ENCODE measurements around the gene CFAP61.
"Not testable (repeated sequence)": the region's sequence is repeated elsewhere in the genome, so short reads cannot be mapped to it uniquely, and the experiment has no call there.

The CFAP61 gene

DNA sequence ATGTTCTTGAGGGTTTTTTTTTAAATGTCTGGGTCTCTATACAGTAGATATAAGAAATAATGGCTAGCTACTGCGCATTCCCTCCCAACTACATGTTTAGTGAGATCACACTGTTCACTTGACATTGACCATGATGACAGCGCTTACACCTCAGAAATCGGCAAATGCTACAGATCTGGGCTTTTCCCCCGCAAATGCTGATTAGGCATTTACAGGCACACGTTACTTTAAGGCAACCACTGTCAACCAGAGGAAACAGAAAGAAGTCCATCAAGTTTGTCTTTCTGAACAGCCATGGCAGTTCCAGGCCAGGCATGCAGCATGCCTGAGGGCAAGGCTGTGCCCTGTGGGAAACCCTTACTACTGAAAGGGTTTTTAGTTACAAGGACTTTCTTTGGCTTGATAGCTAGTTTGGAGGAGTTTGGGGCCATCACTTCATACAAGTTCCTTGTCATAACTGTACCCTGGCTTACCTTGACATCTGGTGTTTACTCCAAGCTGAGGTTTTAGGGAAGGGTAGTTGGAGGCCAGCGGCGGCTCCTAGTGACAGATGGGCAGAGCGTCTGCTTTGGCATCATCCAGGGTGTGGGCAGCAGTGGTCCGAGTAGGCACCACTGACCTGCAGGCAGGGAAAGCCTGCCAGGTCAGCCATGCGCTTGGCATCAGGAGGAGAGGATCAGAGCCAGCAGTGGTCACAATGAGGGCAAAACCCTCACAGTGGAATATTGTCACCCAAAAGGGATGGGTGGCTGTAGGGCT, 43.0 kb downstream of the CFAP61 start:
- no peak for FAIRE-seq

GRCh38 chr20:20096421-20096820, 44.1 kb downstream of the CFAP61 start:
- FAIRE-seq = no peak

DNA sequence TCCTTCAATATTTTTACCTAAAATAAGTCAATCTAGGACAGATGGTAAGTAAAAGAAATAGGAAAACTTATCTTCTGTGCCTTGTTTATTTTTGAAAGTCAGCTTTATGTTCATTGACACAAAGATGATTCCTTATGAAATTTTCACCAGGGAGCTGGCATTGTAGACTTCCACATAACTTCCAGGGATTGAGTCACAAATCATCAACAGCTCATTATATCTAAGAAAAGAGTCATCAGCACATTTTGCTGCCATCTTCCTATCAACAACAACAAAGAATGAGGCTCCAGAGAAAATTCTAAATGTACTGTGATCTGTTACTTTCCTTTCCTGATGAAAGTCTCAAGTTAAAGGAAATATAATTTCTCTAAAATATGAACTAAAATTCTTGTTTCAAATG, 48.5 kb downstream of the CFAP61 start:
- FAIRE-seq = no peak

DNA sequence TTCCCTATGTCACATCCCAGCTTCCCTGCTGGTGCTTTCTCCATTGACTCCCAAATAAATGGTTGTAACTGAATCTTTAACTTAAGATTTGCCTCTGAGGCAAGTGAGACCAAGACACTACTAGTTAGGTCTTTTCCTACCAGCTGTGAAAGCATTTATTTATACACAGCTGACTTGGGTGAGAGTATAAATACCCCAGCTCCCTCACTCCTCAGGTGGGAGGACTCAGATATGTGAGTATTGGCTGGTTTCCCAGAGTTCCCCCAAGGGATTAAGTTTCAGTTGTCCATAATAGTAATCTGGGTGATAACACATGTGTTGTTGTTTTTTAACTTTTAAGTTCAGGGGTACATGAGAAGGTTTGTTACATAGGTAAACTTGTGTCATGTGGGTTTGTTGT, 49.8 kb downstream of the CFAP61 start:
- FAIRE-seq = no peak

- FAIRE-seq = no peak
Measured at GRCh38 chr20:20102716-20103258, 50.5 kb downstream of the CFAP61 start.

DNA sequence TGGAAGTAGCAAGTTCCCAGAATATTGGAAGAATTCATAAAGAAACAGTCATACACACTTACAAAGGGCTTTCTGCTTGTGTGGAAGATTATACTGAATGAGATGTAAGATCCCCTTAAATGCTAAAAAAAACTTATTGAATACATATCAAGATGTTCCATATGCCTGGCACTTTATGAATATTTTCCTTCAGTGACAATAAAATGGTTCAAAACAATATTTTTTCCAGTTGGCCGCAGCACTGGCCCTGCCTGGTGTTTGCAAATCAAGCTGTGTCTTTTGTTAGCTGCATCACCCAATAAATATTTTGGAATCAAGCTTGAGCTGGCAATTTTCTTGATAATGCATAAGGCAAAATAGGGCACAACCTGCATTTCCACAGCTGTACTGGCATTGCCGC, 51.2 kb downstream of the CFAP61 start:
- FAIRE-seq = no peak

GRCh38 chr20:20123187-20123586, 70.9 kb downstream of the CFAP61 start:
- not testable (repeated sequence) for FAIRE-seq

DNA sequence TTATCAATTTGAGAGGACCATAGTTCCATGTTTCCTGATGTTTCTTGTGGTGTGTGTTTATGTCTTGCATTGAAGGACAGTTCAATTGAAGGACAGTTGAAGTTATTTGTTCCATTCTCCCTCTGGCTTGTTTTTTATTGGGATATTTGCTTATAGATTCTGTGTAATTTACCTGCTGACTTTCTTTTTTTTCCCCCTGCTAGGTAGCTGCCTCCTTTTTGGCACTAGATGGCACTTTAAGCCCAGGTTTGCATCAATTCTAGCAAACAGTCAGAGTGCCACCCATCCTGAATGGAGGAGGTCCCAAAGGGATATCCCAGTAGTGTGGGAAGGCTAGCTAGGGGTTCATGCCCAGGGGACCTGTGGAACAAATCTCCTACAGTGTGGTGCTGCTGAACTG, 78.1 kb downstream of the CFAP61 start:
- no peak for FAIRE-seq

DNA sequence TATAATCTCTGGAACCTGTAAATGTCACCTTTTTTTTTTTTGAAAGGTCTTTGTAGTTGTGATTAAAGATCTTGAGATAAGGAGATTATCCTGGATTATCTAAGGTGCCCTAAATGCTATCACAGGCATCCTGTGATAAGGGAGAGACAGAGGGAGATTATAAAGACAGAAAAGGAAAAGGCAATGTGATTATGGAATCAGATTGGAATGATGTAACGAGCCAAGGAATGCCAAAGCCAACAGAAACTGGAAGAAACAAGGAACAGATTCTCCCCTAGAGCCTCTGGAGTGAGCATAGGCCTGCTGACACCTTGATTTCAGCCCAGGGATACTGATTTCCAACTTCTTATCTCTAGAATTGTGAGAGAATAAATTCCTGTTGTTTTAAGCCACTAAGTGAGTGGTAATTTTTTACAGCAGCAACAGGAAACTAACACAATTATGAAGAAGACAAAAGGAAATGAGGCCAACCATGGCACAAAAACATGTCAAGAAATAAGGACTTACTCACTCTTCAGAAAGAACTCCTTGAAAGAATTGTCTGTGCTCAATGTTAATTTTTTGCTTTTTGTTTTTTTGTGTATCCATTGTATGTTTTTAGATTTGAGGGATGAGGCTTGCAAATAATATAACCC, 82.7 kb downstream of the CFAP61 start:
- no peak for FAIRE-seq

DNA sequence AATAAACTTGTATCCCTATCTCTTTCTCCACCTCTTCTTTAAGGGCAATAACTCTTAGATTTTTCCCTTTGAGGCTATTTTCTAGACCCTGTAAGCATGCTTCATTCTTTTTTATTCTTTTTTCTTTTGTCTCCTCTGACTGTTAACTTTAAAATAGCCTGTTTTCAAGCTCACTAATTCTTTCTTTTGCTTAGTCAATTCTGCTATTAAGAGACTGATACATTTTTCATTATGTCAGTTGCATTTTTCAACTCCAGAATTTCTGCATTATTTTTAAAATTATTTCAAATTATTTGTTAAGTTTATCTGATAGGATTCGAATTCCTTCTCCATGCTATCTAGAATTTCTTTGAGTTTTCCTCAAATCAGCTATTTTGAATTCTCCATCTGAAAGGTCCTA, 84.0 kb downstream of the CFAP61 start:
- FAIRE-seq = no peak

GRCh38 chr20:20137851-20138250, 85.5 kb downstream of the CFAP61 start:
- FAIRE-seq = no peak

DNA sequence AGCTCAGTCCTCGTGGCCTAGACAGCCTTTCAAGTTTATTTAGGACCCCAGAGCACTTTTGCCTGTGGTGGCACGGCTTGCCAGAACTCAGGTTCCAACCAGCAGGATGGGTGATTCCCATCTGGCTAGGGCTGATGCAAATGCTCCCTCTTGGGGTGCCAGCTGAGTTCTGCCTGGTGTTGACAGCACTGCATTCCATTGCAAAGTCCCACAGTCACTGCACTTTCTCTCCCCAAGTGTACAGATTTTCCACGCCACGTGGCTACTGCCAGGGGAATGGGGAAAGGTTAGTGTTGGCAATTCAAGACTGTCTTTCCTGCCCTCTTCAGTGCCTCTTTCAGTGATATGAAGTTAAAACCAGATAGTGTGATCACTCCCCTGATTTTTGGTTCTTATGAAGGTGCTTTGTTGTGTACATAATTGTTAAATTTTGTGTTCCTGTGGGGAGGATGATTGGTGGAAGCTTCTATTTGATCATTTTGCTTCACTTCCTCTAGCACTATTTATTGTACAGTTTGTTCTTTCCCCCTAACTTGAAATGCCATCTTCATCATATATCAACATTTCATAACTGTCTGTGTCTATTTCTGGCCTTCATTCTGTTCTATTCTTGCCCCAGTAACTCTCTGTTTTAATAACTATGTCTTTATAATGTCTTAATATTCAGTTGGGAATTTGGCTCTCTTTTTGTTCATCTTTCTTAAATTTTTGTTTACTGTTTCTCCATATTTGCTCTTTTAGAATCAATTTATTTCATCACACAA, 86.2 kb downstream of the CFAP61 start:
- FAIRE-seq = no peak

DNA sequence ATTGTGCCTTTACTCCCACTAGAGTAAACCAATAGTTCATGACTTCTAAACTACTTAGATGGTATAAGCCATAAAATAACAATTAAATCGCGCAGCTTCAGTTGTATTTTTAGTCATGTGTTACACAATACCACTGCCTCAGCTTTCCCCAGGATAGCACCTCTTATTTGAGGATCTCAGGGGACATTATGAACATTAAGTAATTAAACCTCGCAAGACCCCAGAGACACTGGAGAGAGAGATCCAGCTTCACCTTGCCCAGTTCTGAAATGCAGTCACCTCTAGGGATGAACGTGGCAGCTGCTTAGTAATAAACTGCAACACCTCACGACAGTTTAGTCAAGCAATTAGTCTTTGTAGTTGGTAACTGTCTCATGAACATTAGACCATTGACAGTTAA, 87.1 kb downstream of the CFAP61 start:
- FAIRE-seq = no peak

DNA sequence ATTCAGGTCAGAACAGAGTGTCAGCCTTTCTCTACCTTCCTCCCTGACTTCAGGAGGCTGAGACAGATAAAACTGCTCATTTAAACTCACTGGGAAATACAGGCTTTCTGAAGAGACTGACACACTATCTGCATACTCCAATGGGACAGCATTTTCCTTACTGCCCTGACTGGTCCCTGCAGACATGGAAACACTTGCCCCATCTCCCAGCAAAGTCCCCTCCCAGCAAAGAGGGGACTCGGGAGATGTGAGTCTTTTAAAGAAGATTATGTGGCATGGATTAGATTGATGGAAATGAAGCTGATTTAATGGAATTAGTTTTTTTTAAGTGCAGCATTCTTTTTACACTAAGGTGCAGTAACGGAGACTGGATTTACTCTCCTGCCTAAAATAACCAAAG, 90.8 kb downstream of the CFAP61 start:
- FAIRE-seq = no peak

DNA sequence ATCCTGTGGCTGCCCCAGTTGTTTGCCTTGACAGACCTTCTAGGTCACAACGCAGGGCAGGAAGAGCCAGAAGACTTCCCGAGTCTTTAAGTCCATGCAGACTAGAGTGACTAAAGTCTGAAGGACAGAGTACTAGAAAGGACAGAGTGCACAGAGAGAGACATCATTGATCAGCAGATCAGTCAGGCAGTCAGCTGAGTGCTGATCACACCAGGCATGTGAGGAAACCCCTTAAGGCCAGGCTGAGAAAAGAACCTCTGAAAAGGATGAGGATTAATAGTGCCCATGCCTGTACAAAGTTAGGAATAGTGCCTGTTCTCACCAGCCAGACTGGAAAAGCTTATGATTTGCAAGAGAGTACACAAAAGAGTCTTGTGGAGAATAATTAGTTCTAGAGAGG, 91.3 kb downstream of the CFAP61 start:
- no peak for FAIRE-seq

DNA sequence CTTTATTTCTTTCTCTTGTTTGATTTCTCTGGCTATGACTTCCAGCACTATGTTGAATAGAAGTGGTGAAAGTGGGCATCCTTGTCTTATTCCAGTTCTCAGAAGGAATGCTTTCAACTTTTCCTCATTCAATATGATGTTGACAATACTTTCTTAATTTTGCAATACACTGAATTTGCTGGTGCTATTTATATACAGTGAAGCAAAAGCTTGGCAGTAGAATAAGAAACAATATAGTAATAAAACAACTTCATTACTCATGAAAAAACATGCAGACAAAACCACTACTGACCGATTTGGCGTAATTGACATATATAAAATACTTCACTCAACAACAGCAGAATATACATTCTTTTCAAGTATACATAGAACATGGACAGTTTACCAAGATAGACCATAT, 96.4 kb downstream of the CFAP61 start:
- no peak for FAIRE-seq

DNA sequence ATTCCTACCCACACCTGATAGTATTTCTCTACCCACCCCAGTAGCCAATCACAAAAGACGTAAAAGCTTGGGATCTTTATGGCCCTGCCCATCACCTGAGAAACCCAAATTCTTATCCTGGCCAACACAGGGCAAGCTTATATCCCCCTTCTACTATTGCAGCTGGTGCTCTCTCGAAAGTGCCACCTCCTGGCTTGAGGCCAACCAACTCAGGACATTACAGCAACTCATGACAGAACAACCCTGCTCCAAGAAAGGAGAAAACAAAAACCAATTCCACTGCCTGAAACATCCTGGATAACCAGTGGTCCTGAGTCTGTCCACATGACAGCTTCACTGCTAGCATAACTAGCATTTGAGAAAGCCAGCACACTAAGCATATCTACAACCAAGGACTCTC, 97.9 kb downstream of the CFAP61 start:
- no peak for FAIRE-seq

- FAIRE-seq = no peak
Measured at GRCh38 chr20:20160520-20160919, 108.2 kb downstream of the CFAP61 start.

DNA sequence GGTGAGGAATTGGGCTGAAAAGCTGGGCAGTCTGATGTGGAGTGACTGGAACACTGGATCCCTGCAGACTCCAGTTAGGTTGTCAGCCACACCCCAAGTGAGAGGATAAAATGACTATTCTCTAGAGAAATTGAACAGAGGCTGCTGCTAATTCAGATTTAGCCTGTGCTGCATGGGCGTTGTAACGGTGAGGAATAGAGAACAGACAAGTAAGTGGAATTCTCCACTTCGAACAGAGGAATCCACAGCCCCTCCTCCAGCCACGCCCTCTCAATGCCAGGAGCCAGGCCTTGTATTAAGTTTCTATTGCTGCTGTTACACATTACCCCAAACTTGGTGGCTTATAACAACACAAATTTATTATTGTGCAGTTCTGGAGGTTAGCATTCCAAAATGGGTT, 109.3 kb downstream of the CFAP61 start:
- FAIRE-seq = no peak

DNA sequence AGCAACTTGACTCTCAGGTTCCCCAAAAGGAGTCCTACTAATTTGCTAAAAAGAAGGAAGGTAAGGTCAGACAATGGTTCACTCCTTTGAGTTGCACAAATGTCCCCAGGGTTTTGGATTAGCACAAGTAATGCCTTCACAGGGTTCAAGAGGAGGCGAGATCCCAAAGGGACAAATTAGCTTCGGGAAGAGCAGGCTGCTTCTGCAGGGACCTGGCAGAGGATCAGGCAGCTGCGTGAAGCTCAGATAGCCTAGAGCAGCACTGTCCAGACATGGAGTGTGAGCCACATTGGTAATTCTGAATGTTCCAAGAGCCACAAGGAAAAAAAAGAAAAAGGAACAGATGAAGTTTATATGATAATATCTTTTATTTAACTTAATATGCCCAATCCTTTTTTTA, 115.4 kb downstream of the CFAP61 start:
- FAIRE-seq = no peak

DNA sequence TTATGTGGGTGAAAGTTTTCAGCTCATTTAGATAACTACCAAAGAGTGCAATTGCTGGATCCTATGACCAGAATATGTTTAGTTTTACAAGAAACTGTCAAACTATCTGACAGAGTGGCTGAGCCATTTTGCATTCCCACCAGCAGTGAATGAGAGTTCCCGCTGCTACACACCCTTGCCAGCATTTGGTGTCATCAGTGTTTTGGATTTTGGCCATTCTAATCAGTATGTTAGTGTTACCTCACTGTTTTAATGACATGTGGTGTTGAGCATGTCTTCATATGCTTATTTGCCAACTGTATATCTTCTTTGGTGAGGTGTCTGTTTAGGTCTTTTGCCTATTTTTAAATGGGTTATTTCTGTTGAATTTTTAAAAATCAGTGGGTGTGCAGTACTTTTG, 120.9 kb downstream of the CFAP61 start:
- no peak for FAIRE-seq

DNA sequence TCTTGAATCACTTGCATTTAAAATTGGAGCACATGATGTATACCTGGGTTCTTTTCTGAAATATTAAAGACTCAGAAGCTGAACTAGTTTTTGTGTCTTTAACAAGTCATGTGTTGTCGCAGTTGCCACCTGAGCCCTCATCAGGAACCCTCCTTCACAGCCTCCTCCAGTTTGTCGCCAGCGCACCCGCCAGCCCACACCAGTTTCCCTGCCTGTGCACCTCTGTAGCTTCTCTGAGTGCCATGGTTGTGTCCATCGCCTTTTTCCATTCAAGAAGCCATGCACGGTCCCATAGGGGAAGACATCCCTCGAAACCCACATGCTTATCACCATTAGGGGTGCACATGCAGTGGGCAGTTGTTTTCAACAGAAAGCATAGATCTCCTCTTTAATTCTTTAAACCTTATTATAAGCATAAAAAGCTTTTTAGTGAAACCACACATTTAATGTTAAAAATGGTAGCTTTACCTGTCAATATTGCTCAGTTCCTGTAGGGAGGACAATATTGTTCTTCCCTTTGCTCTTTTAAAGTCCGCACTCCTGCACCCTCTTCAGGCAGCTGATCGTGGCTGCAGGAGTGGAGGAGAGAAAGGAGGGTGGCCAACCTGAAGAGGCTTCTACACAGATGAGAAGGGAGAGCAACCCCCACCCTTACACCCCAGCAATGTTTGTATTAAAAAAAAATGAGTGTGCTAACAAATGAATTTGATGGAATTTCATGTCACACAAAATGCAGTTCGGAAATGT, 121.9 kb downstream of the CFAP61 start:
- FAIRE-seq = no peak

DNA sequence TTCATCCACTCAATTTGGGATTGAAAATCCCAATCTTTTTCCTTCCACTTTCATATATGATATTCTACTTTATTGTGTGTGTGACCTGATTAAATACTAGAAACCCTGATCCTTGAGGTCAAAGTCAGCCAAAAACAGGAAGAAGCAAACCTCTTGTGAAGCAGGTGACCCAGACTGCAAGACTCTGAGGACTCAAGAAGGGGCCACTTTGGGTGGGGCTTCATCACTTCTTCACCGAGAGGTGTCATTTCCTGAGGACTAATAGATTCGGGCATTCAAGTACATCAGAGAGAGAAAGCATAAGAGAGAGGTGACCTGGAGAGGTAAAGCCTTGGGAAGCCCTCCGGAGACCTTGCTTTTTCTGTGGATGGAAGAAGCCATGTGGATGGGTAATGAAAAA, 129.0 kb downstream of the CFAP61 start:
- FAIRE-seq = no peak

All from colon (tissue), 2 donors.